OCI-LY3 (cell line): ENCODE results near the gene CDKN2D.

Experiments used
- EZH2phosphoT487 ChIP-seq: fragments of 200-600 bp; shearing (Covaris generic); IDR thresholded peaks from 2 replicates; pipeline ENCODE4 v1.6.1; 2018; ENCODE audit warnings: antibody characterized with exemption, mixed run types, low read depth
- TF ChIP-seq, protein P1 (sequence below): fragments of 200-600, 300-600 bp; sonication (generic); IDR thresholded peaks from 2 replicates; pipeline ENCODE4 v1.5.1; 2014; ENCODE audit warnings: antibody characterized with exemption, low read length, low read depth

DNA sequence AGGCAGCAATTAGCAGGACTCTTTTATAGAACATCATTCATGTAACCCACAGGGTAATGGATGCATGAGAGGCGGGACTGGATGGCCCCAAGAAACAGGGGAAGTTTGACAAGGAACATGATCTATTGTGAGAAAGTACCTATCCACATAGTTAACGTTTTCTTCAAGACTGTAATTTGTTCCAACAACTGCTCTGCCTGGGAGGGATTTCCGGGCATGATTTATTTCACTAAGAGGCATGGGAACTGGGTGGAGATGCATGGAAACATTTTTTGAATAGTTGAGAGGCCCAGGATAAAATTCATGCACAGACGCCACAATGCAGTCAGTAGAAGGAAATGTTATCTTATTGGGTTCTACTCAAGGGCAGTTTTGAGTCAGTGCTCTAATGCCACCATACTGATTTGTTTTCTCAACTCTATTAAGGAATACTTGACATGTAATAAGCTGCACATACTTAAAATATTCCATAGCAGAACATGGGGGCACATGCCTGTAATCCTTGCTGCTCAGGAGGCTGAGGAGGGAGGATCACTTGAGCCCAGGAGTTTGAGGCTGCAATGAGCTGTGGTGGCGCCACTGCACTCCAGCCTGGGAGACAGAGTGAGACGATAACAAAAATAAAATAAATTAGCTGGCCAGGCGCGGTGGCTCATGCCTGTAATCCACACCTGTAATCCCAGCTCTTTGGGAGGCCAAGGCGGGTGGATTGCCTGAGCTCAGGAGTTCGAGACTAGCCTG is 35.0 kb downstream of the CDKN2D start:
- TF ChIP-seq, protein P1, sequence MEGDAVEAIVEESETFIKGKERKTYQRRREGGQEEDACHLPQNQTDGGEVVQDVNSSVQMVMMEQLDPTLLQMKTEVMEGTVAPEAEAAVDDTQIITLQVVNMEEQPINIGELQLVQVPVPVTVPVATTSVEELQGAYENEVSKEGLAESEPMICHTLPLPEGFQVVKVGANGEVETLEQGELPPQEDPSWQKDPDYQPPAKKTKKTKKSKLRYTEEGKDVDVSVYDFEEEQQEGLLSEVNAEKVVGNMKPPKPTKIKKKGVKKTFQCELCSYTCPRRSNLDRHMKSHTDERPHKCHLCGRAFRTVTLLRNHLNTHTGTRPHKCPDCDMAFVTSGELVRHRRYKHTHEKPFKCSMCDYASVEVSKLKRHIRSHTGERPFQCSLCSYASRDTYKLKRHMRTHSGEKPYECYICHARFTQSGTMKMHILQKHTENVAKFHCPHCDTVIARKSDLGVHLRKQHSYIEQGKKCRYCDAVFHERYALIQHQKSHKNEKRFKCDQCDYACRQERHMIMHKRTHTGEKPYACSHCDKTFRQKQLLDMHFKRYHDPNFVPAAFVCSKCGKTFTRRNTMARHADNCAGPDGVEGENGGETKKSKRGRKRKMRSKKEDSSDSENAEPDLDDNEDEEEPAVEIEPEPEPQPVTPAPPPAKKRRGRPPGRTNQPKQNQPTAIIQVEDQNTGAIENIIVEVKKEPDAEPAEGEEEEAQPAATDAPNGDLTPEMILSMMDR = no peak
- no peak for TF ChIP-seq EZH2phosphoT487
